NCI-H187 treated with DMSO at 0.1 percent for 48 hours (cell line): ENCODE results near the gene LRP5.
"Not testable (repeated sequence)": the region's sequence is repeated elsewhere in the genome, so short reads cannot be mapped to it uniquely, and the experiment has no call there.

ENCODE experiments used
- DNase-seq: peaks from one replicate; lab custom pipeline; 2025; lab: John Stamatoyannopoulos, UW

The LRP5 gene

DNA sequence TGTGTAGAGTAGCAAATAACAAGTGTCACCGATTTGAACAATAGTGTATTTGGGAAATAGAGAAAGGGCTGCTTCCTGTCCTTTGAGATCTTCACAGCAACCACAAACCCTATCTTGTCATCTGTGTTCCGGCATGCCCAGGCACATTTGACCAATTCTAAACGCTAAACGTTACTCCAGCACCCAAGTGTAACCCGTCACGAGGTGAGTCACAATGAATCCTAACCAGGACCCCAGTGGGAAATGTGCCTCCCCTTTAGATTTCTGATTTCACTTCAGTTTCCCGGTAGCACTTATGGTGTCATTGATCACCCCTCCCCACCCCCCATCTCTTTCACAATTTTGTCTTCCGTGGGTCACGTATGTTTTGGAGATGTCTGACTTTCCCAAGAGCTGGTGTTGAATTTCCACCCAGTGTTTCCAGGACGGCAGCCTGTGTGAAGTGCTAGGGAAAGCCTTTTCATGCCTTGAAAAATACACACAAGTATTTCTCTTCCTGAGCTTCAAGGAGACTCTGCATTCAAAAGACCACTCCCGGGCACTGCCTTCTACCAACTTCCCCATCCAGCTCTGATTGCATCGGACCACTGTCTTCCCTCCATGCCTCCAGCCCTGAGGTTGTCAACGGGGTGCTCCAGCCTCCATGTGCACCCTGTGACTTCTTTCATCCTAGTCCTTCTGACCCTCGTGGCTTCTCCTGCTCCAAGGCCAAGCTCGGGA lies 30.1 kb upstream of the LRP5 start:
- DNase-seq, result no peak

DNA sequence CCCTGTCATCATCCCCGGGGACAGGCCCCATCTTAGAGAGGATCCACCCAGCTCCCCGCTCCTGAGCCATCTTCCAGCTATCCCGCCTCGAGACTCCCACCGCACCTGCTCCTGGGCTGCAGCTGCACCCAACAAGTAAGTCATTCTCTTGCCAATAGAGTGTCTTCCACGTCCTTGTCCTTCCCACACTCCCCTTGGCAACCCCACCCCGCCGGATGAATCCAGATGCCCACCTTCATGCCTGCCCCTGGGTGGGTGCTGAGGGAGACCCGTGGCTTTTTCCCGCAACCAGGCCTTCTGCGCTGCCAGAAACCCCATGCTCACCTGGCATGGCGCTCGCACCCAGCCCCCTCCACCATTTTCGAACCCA lies 29.5 kb upstream of the LRP5 start:
- no peak for DNase-seq

DNA sequence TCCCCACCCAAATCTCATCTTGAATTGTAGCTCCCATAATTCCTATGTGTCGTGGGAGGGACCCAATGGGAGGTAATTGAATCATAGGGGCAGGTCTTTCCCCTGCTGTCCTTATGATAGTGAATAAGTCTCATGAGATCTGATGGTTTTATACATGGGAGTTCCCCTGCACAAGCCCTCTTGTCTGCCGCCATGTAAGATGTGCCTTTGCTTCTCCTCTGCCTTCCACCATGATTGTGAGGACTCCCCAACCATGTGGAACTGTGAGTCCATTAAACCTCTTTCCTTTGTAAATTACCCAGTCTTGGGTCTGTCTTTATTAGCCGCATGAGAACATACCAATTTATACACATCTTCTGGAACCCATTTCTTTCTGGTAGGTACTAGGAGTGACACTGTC lies 27.8 kb upstream of the LRP5 start:
- DNase-seq, result not testable (repeated sequence)

DNA sequence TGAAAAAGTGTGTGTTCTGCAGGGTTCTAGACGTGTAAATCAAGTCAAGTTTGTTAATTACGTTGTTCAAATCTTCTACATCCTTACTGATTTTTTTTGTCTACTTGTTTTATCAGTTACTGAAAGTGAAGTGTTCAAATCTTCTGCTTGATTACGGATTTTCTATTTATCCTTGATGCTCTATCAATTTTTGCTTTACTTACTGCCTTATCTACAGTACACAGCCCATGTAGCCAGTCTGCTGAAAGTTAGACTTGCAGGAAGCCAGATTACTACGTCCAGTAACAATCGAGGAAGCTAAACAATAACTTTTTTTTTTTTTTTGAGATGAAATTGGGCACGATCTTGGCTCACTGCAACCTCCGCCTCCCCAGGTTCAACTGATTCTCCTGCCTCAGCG lies 25.0 kb upstream of the LRP5 start:
- no peak for DNase-seq

DNA sequence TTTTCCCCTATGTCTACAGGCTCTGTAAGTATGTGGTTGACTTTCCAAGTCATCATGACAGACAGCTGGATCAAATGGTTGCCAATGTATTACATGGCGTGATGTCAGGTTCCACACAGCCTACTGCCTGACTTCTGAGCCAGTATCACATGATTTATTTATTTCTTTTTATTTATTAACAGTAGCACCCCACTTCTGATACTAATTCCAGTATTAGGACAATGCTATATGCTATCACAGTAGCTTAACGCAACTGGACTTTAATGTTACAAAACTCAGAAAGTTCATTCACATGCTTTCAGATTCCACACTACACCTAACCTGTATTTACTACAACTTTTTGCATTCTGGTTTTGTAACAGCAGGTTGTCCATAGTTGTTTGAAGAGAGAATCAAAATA lies 22.9 kb upstream of the LRP5 start:
- DNase-seq, result no peak

DNA sequence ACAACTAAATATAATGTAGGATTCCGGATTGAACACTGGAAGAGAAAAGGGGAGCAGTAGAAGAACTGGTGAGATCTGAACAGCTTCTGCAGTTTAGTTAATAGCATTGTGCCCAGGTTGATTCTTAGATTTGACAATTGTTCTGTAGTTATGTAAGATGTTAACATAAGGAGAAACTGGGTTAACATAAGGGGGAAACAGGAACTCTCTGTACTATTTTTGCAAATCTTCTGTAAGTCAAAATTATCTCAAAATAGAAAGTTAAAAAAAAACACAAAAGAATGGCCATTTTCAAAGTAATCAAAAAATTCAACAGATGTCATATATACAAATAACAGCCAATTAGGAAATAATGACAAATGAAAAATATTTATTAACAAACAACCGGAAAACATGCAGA lies 18.7 kb upstream of the LRP5 start:
- no peak for DNase-seq

DNA sequence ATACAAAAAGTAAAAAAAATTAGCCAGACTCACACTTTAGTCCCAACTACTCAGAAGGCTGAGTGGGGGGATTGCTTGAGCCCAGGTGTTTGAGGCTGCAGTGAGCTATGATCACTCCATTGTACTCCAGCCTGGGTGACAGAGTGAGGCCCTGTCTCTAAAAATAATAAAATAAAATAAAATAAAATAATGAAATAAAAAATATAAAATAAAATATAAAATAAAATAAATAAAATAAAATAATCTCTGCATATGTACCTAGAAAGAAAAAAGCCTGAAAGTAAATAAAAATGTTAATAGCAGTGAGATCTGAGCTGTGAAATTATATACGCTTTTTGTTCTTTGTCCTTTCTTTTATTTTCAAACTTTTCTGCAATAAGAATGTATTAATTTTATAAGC lies 17.1 kb upstream of the LRP5 start:
- DNase-seq, result no peak

DNA sequence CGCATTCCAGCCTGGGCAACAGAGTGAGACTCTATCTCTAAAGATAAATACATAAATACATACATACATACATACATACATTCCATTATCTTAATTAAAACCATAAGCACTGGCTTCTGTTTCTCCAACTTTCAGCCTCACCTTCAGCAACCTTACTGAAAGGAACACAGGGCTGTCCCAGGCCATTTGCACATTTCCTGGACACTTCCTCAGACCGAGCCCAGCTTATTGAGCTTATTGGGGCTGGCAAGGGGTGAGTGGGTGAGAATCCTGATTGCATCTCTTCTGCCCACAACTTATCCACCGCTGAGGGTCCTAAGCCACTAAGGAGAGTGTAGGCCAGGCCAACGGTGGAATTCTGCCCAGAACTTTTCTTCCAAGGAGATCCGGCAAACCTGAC lies 16.5 kb upstream of the LRP5 start:
- DNase-seq, result no peak

DNA sequence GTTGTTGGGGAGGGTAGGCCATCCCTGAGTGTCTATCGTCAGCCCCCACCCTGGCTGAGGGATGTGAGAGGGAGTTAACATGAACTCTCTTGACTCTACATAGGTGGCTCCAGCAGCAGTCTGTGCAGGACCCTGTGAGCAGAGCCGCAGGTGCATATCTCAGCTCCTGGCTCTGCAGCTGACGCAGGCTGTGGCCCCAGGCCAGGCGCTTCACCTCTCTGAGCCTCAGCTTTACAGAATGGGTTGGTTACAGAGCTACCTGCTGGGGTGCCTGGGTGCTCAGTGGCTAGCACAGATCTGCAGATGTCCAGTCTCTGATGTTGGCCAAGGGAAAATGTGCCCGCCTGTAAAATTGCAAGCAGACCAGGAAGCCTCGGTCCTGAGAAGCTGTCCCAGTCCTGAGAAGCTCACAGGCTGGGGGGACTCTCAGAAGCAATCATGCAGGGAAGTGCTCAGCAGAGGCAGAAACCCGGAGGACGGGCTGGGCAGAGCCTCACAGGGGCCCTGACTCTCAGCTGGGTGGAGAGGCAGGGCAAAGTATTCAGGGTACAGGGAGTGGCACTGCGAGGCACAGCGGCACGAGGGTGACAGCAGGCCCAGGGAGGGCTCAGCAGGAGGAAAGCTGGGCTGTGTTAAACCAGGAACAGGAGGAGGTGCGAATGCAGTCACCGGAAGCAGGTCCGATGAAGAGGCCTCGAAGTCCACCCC lies 15.9 kb upstream of the LRP5 start:
- no peak for DNase-seq

DNA sequence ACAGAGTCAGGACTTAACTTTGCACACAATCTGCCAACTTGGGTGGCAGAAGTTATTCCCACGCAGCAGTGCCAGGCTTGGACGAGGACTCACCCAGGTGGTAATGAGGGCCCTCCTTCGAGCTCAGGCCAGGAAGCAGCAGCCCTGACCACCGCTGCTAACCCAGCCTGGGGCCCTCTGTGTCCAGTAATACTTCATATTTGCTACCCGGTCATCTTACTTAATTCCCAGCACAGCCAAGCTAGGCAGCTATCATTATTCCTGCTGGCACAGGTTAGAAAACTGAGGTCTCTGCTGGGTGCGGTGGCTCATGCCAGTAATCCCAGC lies 15.4 kb upstream of the LRP5 start:
- DNase-seq, result no peak

DNA sequence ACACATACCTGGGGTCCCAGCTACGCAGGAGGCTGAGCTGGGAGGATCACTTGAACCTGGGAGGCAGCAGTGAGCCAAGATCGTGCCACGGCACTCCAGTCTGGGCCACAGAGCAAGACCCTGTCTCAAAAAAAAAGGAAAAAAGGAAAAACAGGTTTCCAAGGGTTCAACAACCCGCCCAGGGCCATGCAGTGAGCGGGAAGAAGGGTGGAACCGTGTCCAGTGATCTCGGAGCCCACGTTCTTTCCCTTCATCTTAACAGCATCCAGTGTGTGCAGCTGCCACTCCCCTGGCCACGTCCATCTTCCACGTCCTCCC lies 14.9 kb upstream of the LRP5 start:
- no peak for DNase-seq

DNA sequence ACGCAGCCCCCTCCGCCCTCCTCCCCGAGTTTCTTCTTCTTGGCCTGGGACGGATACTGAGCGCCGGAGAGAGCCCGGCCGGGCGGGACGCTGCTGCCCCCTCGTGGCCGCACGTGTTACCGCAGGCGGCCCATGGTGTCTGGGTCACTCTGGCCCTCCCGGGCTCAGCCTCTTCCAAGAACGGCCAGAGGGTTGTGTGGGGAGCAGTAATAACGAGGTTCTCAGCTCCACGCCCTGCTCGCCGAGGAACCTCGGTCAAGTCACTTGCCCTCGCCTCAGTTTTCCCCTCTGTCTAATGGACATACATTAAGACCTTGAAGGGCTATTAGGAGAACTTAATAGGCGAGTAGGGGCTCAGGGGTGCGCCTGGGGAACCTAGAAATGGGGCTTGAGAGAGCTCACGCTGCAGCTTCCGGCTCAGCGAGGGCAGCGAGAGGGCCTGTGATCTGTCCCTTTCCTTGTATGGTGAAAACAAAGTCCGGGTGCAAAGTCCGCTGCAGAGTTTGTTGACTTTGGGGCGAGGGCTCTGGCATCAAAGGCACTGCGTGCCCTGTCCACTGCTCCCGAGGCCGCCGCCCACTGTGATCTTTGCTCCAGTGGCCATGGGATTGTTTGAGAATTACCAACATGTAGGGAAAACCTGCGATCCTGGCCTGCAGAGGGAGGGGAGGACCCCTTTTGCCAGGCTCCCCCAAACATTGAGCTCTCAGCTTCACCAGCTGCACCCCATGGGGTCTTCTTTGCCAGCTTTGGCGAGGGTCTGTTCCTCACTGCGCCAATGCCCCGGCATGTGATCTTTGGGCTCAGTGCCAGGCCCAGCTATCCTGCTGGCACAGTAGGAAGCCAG lies 14.4 kb upstream of the LRP5 start:
- no peak for DNase-seq

DNA sequence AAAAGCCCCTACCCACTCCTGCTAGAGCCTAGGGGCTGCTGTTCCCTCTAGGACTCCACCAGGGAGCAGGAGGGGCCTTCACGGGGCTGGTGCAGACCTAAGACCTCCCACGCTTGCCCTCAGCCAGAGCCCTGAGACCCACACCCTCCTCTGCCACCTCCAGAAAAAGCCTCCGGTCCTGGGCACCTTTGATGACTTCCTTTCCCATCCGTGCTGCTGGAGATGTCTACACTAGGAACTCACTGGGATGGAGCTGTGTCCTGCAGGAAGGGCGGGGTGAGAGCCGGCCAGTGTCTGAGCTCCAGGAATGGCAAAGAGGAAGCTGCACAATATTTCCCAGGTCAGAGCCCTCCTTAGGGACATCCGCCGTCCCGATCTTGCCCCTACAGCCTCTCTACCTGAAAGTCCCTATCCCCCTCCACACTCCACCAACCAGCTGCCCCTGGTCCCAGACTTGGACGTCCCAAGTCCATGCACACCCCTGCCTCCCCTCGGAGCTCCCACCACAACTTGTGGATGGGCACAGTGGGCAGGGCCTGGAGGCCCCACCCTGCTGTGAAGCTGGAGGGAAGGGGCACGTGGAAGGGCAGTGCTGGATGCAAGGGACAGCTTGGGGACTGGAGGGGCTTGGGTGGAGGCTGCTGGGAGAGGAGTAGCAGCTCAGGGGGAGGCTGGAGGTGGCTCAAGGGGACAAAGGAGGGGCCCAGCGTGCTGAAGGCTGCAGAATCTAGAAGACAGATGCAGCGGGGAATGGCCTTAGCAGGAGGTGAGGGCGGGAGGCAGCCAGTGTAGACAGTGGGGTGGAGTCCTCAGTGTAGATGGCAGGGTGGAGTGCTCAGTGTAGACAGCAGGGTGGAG lies 13.5 kb upstream of the LRP5 start:
- DNase-seq, result no peak

DNA sequence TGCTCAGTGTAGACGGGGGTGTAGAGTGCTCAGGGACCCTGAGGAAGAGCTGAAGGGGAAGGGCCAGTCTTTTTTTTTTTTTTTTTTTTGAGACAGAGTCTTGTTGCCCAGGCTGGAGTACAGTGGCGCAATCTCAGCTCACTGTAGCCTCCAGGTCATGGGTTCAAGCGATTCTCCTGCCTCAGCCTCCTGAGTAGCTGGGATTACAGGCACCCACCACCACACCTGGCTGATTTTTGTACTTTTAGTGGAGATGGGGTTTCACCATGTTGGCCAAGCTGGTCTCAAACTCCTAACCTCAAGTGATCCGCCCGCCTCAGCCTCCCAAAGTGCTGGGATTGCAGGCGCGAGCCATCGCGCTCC lies 12.9 kb upstream of the LRP5 start:
- not testable (repeated sequence) for DNase-seq

DNA sequence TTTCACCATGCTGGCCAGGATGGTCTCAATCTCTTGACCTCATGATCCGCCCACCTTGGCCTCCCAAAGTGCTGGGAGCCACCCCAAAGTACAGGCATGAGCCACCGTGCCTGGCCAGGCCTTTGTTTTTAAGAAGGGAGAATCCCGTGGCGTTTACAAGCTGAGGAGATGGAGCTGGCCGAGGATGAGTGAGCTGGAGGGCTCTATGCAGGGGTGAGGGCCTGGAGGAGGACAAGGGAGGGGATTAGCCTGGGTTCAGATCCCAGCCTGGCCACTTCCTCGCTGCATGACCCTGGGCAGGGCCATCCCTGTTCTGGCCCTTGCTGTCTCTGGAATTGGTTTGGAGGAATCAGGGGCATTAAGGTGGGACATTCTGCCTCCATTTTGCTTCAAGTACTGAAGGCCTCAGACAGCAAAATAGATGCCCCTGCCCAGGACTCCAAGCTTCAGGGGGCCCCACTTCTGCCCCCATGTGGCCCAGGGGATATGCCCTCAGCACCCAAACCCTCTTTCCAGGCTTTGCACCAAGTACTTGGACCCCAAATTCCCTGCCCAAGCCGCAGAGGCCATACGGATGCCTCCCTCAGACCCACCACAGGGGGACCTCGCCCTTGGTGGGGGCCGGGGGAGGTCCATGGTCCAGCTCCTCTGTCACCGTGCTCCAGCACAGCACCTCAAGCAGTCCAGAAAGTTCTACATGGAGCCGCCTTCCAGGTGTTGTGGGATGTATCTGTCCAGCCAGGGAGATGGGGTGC lies 12.1 kb upstream of the LRP5 start:
- no peak for DNase-seq

DNA sequence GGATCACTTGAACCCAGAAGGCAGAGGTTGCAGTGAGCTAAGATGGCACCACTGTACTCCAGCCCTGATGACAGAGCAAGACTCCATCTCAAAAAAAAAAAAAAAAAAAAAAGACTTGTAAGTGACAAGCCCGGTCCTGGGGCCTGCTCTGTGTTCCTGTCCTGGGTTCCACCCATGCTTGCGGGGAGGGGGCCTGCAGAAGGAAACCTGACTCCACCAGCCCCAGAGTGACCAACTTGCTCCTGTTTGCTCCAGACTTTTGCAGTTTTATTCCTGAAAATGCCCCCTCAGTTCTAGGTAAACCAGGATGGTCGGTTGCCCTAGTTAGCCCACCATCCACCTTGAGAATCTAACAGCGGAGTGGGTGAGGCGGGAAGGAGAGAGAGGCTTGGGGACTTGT lies 10.1 kb upstream of the LRP5 start:
- no peak for DNase-seq

DNA sequence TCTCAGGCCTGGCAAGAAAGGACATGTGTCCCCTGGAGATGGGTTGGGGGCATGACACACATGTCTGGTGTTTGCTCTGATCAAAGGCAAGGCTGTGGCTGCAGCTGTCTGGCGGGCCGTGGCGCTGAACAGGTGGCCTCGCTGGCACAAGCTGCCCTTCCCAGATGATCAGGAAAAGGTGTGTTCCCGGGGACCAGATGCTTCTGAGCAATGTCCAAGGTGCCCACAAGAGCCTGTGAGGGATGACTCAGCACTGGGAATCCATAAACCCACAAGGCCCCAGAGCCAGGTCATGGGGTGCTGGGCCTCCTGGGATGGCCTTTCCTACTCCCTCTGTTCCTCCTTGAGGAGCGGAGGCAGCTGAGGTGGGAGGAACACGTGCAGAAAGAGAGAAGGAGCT lies 9.7 kb upstream of the LRP5 start:
- no peak for DNase-seq

DNA sequence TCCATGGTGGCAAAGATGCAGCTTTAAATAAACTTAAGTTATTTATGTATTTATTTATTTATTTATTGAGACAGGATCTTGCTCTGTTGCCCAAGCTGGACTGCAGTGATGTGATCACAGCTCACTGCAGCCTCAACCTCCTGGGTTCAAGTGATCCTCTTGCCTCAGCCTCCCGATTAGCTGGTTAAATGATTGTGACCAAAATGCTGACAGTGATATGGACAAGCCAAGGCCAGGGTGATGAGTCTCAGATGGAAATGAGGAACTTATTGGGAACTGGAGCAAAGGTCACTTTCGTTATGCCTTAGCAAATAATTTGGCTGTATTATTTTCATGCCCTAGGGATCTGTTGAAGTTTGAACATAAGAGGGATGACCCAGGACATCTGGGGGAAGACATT lies 9.3 kb upstream of the LRP5 start:
- no peak for DNase-seq

DNA sequence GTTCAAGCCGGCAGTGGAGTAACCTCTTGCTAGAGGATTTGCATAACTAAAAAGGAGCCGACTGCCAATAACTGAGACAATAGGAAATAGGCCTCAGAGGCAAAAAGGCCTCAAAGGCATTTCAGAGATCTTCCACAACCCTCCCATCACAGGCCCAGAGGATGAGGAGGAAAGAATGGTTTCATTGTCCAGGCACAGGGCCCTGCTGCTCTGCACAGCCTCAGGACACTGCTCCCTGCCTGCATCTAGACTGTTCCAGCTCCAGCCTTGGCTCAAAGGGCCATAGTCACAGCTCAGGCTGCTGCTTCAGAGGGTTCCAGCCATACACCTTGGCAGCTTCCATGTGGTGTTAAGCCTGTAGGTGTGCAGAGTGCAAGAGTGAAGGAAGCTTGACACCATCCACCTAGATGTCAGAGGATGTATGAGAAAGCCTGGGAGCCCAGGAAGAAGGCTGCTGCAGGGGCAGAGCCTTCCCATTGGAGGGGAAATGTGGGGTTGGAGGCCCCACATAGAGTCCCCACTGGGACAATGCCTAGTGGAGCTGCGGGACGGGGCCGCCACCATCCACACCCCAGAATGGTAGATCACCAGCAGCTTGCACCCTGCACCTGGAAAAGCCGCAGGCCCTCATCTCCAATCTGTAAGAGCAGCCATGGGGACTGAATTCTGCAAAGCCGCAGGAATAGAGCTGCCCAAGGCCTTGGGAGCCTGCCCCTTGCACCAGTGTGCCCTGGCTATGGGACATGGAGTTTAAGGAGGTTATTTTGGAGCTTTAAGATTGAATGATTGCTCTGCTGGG lies 8.2 kb upstream of the LRP5 start:
- DNase-seq, result no peak

DNA sequence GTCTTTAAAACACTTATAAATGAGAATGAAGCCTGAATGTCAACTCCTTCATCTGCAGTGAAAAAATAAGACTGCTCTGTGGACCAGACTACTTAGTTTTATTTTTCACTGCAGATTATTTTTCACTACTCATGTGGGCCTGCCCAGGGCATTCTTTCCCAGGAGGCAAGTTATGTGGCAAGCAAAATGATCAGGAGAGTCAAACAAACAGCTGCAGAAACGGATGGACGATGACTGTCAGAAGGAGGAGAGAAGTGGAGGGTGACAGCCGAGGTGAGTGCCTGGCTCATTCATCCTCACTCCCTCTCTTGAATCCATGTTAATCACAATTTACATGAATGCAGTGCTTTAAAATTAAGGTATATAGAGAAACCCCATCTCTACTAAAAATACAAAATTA lies 5.8 kb upstream of the LRP5 start:
- no peak for DNase-seq

DNA sequence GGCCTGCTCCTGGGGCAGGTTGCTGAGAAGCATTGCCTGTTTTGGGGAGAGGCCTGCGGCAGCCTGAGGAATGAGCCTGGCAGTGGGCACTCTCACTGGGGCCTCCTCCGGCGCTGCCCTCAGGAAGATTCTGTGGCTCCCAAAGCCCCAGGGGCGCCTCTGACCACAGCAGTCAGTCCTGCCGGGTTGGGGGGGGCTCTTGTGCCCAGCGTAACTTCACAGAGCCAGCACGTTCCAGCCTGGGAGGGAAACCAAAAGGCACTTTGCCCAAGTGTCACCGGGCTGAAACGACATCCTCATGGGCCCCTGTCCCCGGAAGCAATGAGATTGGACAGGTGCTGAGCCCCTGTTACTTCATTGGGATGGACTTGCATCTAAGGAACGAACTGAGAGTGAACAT lies 4.3 kb upstream of the LRP5 start:
- DNase-seq, result no peak
